Measurements from ENCODE around the gene EPAS1.

- no peak for TF ChIP-seq CTCF (IDR thresholded peaks at IDR 0.05)
- TF ChIP-seq MYC (IDR thresholded peaks at IDR 0.05; ENCODE audit: borderline replicate concordance, low read length) = no peak
- TF ChIP-seq RCOR1 (IDR thresholded peaks at IDR 0.05; ENCODE audit: low read depth, low read length) = no peak
- no peak for TF ChIP-seq POLR2A (IDR thresholded peaks at IDR 0.05; ENCODE audit: low read length)
- no peak for TF ChIP-seq E2F6 (IDR thresholded peaks at IDR 0.05; ENCODE audit: borderline replicate concordance, low read depth)
- TF ChIP-seq REST (IDR thresholded peaks at IDR 0.05) = no peak
- TF ChIP-seq ESRRA (IDR thresholded peaks at IDR 0.05; ENCODE audit: borderline replicate concordance, low read length) = no peak
- no peak for TF ChIP-seq CBX8 (IDR thresholded peaks at IDR 0.05)
- TF ChIP-seq RNF2 (IDR thresholded peaks at IDR 0.05; ENCODE audit: borderline replicate concordance, low read depth) = no peak
- TF ChIP-seq ELK1 (IDR thresholded peaks at IDR 0.05; ENCODE audit: low read depth, low read length) = no peak
- no peak for TF ChIP-seq BCL3 (IDR thresholded peaks at IDR 0.05)
- TF ChIP-seq HDAC2 (IDR thresholded peaks at IDR 0.05) = no peak
- TF ChIP-seq MAX (IDR thresholded peaks at IDR 0.05) = no peak
- TF ChIP-seq EP300 (IDR thresholded peaks at IDR 0.05) = no peak
Measured at GRCh38 chr2:46320141-46320567, 22.9 kb downstream of the EPAS1 start.
